CMK (cell line): ENCODE results near the gene CAPS.

Experiments used
- DNase-seq: peaks from one replicate; pipeline ENCODE4 v3.0.0-alpha.2; 2010; ENCODE audit warnings: low read depth

Gene CAPS

DNA sequence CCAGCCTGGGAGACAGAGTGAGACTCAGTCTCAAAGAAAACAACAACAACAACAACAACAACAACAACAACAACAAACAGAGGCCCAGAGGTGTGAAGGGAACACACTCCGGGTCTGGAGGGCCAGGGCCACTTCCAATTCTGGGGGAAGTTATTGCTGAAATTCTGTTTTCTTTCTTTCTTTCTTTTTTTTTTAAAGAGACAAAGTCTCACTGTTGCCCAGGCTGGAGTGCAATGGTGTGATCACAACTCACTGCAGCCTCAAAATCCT, 3.5 kb upstream of the CAPS start:
- no peak for DNase-seq

DNA sequence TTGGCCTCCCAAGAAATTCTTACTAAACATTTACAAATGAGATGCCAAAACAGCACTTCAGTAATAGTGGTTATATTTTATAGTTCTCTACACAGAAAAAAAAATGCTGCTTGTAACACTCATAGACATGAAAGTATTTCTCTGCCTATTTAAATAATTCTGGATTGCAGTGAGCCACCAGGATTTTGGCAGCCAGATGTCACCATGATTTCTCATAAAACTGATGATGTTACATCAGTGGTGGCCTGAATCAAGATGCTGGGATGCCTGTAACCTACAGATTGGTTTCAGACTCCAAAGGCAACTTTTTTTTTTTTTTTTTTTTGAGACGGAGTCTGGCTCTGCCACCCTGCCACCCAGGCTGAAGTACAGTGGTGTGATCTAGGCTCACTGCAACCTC, 2.7 kb upstream of the CAPS start:
- DNase-seq, result no peak

DNA sequence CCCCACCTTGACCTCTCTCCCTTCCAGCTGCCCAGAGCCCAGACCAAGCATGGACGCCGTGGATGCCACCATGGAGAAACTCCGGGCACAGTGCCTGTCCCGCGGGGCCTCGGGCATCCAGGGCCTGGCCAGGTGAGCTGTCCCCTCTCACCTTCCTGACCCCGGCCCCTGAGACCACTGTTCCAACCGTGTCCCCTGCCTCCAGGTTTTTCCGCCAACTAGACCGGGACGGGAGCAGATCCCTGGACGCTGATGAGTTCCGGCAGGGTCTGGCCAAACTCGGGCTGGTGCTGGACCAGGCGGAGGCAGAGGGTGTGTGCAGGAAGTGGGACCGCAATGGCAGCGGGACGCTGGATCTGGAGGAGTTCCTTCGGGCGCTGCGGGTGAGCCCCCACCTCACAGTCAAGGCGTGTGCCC, 312 bp downstream of the CAPS start:
- DNase-seq, result no peak

DNA sequence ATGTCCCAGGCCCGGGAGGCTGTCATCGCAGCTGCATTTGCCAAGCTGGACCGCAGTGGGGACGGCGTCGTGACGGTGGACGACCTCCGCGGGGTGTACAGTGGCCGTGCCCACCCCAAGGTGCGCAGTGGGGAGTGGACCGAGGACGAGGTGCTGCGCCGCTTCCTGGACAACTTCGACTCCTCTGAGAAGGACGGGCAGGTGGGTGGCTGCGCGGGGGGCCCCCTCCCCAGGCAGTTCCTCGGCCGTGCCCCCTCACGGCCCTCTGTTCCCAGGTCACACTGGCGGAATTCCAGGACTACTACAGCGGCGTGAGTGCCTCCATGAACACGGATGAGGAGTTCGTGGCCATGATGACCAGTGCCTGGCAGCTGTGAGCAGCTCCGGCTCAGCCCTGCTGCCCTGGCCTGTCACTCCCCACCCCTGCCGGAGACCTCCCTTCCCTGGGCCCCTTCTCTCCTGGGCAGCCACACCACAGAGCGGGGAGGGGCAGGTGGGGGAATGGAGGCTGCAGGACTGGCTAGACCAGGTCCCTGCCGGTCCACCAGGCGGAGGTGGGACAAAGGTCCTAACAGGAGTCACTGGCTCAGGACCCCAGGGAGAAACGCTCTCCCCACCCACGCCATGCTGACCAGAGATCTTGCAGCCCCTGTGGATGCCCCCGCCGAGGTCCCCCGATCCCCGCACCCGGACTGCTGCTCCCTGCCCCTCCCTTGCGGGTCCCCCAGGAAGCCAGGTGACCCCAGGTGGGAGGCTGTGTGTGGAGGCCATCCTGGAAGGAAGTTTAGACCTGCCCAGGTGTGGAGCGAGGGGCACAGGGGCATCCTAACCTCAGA, 1.1 kb downstream of the CAPS start:
- no peak for DNase-seq

DNA sequence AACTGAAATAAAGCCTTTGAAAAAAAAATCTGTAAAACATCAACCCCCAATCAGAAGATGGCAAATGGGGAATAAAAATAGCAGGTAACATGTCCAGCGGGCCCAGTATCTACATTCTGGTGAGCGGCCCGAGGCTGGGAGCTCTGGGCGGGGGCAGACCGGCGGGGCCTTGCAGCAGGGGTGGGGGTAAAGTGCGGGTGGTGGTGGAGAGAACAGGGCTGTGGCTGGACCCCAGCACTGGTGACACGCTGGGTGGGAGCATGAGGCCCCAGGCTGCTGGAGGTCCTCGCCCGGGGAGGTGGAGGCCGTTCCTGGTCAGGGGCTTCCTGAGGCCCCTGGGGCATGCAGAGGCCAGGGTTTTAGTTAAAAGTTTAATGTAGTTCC, 1.7 kb downstream of the CAPS start:
- DNase-seq, result no peak

DNA sequence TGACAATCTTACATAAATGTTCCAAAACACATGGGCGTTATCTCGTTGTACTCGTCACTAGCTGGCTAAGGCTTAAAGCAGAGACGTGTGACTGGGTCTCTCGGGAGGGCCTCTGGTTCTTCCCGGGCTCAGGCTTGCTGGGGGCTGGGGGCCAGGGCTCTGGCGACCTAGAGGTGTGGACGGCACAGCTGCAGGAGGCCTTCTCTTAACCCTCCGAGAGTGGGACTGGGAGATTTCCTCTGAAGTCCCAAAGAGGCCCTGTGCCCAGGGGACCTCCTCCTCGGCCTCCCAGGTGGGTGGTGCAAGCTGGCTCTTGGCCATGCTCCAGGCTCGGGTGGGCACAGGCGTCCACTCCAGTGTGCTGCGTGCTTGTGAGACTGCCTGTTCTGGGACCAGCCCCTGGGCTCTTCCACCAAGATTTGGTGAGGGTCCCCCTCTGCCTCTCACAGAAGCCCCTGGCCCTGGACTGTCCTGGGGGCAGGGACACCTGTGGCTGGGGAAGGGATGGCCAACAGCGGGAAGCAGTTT, 2.2 kb downstream of the CAPS start:
- DNase-seq, result no peak

DNA sequence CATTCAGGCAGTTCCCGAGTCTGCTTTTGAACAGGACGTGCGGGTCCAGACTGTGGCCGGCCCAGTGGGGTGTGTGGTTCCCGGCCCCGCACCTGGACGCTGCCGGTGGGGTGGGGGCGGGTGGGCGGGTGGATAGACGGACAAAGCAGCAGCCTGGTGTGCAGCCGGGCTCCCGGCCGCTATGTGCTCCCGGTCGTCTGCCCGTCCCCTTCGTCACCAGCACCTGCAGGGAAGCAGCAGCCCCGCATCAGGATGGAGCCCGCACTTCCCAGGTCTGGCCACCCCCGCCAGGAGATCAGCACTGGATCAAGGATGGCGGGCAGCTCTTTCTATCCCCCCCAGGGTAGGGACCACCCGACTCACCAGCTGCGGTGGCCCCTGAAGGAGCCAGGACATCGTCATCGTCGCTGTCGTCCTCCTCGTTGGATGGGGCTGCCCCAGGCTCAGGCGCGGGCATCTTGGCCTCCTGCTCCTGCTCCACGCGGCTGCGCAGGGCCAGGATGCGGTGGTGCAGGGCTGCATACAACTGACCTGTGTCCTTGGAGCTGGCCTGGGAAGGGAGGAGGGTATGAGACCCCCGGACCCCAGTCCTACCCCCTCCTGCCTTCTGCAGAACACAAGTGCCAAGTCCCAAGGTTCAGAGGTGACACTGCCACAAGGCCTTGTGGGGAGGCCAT, 3.5 kb downstream of the CAPS start:
- no peak for DNase-seq

DNA sequence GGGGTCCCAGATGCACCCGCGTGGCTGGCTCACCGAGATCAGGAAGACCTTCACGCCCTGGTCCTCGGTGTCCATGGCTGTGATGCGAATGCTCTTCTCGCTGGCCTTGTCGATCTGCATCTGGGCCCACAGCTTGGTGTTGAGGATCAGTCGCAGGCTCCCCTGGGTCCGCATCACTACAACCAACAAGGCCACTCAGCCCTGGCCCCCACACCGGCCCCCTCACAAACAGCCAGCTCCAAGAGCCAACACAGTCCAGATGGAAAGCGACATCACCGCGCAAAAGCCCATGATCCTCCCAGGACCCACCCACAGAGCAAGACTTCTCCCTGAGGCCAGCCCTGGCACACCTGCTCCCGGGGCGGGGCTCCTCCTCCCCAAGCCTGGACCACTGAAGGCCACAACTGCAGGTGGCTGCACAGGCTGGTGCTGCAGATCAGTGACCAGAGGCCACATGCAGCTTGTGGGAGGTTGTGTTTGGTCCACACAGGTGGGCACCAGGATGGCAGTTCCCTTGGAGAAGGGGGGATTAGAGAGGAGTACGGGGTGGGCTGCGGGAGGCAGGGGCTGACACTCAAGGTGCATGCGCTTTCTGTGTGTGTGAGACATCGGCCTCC, 4.5 kb downstream of the CAPS start:
- DNase-seq, result no peak

DNA sequence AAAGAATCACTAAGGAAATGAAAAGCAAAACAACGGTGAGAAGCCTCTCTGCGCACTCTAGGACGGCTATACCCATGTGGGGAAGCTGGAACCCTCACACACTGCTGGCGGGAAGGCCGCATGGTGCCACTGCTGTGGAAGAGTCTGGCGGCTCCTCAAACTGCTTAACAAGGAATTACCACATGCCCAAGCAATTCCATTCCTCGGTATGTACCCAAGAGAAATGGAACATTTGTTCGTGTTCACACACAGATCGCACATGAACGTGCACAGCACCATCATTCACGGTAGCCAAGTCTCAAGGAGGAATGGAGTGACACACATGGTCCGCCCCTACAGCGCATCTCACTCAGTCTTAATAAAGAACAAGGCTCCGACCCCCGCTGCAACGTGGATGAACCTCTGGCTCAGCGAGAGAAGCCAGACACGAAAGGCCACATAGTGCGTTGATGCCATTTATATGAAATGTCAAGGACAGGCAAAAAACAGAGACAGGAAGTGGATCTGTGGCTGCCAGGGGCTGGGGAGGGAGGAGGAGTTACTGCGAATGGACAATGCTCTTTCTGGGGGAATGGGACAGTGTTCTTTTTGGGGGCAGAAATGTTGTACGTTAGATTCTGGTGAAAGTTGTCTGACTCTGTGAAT, 7.6 kb downstream of the CAPS start:
- DNase-seq, result no peak

DNA sequence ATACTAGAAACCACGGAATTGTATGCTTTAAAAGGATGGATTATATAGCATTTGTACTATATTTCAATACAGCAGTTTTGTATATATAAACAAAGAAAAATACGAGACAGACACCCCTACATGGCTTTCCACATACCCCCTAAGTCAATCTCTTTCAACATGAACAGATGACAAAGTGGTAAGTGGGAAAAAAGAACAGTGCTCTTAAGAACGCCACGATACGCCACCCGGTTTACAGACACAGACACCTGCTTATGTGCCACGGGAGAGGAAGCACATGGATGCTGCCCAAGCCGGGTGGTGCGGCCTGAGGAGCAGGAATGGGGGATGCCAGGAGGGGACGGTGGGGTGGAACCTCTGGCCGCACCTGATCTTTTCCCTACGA, 8.1 kb downstream of the CAPS start:
- no peak for DNase-seq

DNA sequence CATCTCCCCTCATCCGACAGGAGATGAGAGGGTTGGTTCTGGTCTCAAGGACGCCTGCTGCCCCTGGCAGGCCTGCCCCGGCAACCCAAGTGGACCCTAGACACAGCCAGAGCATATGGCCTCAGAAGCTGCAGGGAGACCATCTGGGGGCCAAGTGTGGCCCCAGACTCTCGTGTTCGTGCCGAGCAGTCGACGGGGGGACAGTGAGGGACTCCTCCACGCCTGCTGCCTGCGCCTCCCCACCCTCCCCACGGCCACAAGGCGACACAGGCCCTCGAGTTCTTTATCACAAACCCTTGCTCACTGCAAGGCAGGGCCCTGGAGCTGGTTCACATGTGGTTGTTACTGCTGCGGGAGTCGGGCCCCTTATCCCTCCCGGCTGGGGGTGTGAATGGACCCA, 9.3 kb downstream of the CAPS start:
- DNase-seq, result no peak

DNA sequence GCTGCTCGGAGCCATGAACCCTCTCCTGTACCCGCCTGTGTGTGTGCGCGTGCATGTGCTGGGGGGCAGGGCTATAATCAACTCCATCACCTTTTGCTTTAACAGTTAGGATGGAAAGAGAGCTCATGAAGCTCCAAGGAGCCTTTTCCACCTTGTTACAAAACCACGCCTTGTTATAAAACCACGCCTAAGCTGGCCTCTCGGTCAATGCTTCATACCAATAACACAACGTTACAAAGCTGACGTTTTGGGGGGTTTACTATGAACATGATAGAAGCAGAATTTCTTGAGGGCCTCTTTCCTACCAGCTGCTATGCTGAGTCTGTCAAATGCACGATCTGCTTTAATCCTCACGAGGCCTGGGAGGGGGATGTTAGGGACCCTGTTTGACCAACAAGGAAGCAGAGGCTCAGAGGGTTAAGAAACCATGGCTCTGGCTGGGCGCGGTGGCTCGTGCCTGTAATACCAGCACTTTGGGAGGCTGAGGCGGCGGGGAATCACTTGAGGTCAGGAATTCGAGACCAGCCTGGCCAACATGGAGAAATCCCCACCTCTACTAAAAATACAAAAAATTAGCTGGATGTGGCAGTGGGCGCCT, 11.9 kb downstream of the CAPS start:
- no peak for DNase-seq

DNA sequence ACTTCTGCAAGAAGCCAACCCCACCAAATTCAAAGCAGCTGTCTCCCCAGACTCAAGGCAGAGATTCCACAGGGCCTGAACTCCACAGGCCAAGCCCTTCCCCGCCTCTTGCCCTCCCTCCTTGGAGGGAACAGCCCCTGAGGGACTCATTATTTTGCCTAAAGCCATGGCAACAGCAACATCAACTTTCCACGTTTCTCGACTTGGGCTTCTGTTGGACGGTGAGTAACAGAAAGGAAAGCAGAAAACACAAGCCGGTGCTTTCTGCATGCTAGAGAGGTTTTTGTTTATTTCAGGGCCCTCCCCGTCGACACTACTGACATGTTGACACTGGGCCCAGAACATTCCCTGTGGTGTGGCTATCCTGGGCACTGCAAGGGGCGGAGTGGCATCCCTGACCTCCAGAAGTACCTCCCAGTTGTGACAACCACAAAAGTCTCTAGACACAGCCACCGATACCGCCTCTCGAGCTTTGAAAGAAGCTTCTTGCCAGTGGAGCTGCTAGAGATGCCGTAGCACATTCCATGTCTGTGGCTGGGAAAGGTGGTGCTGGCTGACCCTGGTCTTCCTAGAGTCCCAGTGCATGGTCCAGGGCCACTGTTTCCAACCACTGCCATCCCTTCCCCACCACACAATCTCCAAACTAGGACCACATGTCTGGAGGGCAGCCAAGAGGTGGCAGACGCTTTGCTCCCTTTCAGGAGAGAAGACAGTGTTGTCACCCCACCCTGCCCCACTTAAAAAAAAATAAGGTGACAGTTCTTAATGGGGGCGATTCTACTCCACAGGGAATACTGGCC, 12.8 kb downstream of the CAPS start:
- no peak for DNase-seq

DNA sequence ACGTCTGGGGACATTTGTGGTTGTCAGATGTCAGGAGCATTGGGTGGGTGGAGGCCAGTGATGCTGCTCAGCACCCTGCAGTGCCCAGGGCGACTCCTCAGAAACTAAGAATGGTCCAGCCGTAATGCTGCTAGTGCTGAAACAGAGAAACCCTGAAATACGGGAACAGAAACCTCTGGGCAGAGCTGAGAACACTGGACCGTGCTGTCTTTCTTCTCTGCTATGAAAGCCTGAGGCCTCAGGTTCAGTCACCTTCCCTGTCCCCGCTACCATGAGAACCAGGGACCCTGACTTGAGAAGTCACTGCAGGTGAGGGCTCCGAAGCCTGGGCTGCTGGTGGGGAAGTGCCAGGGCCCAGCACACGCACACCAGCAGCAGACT, 13.4 kb downstream of the CAPS start:
- DNase-seq, result no peak

DNA sequence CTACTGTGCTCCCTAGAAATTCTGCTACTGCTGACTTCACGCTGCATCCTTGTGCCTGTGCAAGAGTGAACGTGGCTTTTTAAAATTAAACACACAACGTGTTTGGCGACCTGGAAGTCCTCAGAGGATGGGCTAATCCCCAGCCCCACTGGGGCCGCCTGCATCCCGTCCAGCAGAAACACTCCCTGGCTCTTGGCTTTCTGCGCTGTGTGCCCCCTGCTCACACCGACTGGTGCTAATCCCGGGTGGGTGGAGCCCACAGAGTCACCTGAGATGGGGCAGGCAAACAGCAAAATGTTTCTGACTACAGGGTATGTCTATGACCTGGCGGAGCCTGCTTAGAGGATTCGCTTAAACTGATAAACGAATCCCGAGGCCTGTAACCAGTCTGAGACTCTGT, 15.1 kb downstream of the CAPS start:
- no peak for DNase-seq

DNA sequence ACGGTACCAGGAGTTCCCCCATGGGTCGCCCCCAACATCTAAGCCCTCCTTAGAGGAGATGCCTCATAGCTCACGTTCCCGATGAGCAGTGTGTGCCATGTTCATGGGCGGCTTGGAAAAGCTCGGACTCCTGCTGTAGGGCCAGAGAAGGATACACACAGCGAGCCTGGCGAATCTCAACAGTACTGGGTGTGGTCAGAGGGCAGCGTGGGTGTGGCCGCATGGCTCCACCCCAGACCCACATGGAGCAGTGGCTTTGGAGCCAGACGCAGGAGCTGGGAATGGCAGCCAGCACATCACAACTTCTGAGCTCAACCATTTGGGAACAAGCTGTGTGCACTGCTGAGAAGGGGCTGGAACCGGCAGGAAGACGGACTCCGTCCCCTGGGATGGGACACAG, 15.6 kb downstream of the CAPS start:
- DNase-seq, result no peak

DNA sequence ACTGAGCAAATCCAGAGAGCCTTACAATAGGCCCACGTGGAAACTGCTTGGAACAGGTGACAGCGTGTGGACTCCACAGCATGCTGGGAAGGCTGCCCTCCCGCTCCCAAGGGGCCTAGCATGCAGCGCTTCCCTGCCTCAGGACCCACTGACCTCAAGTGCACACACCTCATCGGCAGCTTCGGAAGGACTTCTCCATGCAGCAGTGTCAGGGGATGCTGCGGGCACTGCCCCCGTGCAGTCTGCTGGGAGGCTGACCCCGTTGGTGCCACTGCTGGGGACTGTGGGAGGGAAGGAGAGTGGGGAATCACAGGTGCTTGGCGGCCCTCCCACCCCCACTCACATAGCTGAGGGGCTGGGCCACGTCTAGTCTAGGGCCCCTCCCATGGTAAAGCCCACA, 17.2 kb downstream of the CAPS start:
- DNase-seq, result no peak

DNA sequence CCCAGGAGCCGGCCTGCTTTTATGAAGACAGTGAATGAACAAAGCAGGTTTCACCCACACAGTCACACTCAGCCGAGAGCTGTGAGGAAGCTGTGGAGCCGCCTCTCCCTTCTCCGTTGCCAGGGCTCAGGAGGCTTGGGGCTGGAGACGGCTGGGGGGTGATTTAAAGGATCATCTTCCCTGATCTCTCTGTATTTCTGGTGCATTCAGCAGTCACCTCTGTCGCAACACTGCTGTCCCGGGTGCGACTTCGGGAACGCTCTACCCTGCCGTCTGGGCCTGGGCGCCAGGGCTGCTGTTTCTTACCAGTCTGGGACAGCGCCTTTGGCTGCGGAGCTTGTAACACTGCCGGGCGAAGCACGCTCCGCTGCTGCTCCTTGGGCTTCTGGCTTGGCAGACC, 18.1 kb downstream of the CAPS start:
- no peak for DNase-seq

DNA sequence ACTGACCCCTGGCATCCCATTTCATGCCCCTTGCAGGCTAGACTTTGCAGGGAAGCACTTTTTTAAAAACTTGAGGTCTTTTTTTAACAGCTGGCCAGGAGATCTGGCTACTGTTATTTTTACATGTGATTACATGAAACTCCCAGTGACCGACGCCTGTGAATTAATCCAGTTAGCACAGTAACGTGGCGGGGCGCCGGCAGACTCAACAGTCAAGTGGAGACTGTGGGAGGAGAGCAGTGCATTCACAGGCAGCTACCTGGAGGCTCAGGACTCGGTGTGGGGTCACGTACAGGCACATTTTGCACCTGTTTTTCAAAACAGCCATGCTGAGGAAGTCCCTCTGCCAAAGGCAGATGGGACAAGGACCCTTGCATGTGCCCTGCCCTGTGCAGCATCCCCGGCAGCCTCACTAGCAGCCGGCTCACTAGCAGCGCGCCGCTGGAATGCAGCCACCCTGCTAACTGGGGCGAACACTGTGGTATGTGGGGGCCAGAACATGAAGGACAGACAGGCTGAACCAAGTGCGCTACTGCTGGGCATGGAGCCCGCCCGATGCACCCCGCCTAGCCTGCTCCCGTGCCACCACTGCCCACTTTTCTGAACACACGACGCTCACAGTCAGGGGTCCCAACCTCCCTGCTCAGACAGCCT, 18.7 kb downstream of the CAPS start:
- DNase-seq, result no peak

DNA sequence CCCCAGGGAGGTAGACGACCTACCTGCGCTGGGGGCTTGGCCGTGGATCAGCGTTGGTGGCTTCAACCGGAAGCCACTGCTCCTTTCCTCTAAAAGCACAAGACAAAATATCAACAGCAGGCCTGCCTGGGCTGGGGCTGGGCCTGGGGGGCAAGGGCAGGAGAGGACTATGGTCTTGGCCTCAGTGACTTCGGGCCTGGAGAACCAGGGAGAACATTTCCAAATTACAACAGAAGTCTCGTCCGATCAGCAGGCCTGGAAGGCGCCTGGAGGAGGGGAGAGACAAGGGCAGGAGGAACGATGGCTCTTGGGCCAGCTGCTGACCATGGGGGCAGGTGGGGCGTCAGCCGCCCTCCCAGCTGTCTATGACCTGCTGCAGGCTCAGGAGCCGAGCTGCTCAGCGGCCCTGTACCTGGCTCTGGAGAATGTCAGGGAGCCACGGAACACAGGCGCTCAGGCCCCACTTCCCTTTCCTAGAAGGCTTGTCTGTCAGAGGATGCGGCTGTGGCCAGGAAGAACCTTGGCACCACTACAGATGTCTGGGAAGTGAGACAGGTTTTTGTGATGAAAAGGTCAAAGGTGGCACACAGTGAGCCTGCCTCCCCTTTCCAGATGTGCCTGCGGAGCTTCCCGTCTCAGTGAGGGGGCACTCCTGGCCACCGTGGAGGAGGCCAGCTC, 19.5 kb downstream of the CAPS start:
- no peak for DNase-seq

DNA sequence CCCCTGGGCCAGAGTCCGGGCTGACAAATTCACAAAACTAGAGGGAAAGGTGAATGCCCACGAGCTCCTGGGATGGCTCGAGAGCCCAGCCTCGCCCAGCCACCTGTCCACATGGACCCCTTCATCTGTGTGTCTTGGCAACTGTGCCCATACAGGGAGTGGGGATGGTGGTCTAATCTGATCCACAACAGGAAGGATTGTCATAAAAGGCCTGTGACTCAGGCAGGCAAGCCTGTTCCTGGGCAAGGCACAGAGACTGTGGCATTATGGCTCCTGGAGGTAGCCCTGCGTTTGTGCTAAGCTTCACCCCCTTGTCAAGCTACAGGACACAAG, 20.0 kb downstream of the CAPS start:
- DNase-seq, result no peak
